ENCODE measurements around the gene C1orf159. TPM values are rescaled to one million over a fixed set of nuclear protein-coding genes. Genes with fewer than 3 reads are reported as not detected.

Gene C1orf159
- polyA plus RNA-seq, 1 donor (not counting 4 experiments of a cell fraction or from before 2014, with no cell fraction given), result 6.1 TPM

DNA sequence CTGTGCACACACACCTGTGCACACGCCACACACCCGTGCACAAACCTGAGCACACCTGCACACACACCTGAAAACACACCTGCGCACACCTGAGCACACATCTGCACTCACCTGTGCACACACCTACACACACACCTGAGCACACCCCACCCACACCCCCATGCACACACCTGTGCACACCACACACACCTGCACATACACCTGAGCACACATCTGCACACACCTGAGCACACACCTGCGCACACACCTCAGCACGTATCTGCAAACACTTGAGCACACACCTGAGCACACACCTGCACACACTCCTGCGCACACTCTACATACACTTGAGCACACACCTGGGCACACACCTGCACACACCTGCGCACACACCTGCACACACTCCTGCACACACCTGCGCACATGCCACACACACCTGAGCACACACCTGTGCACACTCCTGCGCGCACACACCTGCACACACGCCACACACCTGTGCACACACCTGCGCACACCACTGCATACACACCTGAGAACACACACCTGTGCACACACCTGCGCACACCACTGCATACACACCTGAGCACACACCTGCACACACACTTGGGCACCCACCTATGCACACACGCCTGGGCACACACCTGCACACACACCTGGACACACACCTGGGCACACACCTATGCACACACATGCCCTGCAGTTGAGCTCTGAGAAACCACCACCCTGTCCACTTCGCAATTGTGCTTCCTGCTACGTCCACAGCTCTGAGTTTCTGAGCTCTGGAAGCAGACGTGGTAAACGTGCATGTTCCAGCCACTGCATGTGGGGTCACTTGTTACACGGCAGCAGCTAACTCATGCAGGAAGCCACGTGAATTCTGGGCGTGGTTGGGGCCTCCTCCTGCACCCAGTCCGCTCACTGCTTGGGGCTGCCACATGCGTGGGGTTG lies 8.0 kb upstream of the C1orf159 start:
- Histone ChIP-seq H3K4me1 (ENCODE audit: control insufficient read depth, extremely low read depth, insufficient read depth, low read length) (peaks cover 3% of the 10 kb centered on the region), H3K27me3 (ENCODE audit: control insufficient read depth, extremely low read depth, insufficient read depth, low read length) (peaks cover under 1% of the 10 kb centered on the region), H2AFZ (ENCODE audit: control insufficient read depth, low read length) (no peak overlapping the region), H3K27ac (ENCODE audit: control insufficient read depth, insufficient read depth, low read length) (no peak overlapping the region), H3K9me3 (ENCODE audit: control insufficient read depth, low read depth, low read length) (no peaks in the 10 kb centered on the region), H3K9ac (ENCODE audit: control insufficient read depth, extremely low read depth, insufficient read depth, low read length) (no peak overlapping the region), H3K4me2 (ENCODE audit: control insufficient read depth, extremely low read depth, insufficient read depth, low read depth, low read length) (no peak overlapping the region), H3K79me2 (ENCODE audit: control insufficient read depth, insufficient read depth, low read length) (no peaks in the 10 kb centered on the region), H3K4me3 (ENCODE audit: control insufficient read depth in 2 of 3, extremely low read depth in 1 of 3, insufficient read depth in 2 of 3, low read depth in 1 of 3, low read length in 3 of 3) (no peak overlapping the region), H3K9me1 (ENCODE audit: control insufficient read depth, extremely low read depth, insufficient read depth, low read length) (no peaks in the 10 kb centered on the region), H3K36me3 (ENCODE audit: control insufficient read depth in 2 of 2, extremely low read depth in 1 of 2, insufficient read depth in 2 of 2, low read length in 2 of 2) (no peaks in the 10 kb centered on the region), H4K20me1 (ENCODE audit: control insufficient read depth, extremely low read depth, insufficient read depth, low read length) (no peaks in the 10 kb centered on the region)
- TF ChIP-seq, protein P1, sequence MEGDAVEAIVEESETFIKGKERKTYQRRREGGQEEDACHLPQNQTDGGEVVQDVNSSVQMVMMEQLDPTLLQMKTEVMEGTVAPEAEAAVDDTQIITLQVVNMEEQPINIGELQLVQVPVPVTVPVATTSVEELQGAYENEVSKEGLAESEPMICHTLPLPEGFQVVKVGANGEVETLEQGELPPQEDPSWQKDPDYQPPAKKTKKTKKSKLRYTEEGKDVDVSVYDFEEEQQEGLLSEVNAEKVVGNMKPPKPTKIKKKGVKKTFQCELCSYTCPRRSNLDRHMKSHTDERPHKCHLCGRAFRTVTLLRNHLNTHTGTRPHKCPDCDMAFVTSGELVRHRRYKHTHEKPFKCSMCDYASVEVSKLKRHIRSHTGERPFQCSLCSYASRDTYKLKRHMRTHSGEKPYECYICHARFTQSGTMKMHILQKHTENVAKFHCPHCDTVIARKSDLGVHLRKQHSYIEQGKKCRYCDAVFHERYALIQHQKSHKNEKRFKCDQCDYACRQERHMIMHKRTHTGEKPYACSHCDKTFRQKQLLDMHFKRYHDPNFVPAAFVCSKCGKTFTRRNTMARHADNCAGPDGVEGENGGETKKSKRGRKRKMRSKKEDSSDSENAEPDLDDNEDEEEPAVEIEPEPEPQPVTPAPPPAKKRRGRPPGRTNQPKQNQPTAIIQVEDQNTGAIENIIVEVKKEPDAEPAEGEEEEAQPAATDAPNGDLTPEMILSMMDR (optimal IDR thresholded peaks at IDR 0.05 in 1 of 3, IDR thresholded peaks at IDR 0.05 in 1 of 3, conservative IDR thresholded peaks at IDR 0.05 in 1 of 3; ENCODE audit: extremely low read depth in 1 of 3, insufficient read depth in 2 of 3, low read length in 3 of 3), result no peak
- TF ChIP-seq EZH2 (IDR thresholded peaks at IDR 0.05; ENCODE audit: low read length), result no peak
- dilution Hi-C loops (cut with MboI; ENCODE audit: extremely low pct_ligation_motif_present, low sequenced_read_pairs), result no loop called here
- DNase-seq (ENCODE audit: low read depth, low spot score), result no peak
- FAIRE-seq, result no peak

DNA sequence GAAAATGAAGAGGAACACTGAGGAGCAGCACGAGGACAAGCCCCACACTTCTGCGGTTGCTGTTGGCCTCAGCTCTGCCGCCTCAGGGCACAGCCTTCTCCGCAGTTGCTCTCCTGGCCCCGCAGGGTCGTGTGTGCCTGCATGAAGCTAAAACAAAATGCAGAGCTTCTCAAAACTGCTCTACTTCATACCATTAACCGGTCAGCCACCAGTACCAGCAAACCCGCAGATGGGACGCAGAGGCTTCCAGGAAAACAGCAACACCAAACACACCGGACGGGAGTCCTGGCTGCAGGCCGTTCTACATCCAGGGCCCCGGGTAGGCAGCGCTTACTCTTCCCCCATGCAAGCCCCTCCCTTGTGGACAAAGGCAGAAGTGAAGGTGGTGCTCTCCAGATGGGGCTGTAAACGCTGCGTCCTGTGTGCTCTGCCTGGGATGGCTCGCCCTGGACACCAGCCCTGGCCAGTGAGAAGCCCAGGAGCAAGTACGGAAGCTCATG lies 7.1 kb upstream of the C1orf159 start:
- DNase-seq (ENCODE audit: low read depth, low spot score) (no peak), FAIRE-seq (no peak)
- TF ChIP-seq EZH2 (IDR thresholded peaks at IDR 0.05; ENCODE audit: low read length), result no peak
- TF ChIP-seq, protein P1 (optimal IDR thresholded peaks at IDR 0.05 in 1 of 3, IDR thresholded peaks at IDR 0.05 in 1 of 3, conservative IDR thresholded peaks at IDR 0.05 in 1 of 3; ENCODE audit: extremely low read depth in 1 of 3, insufficient read depth in 2 of 3, low read length in 3 of 3), result no peak
- Histone ChIP-seq H3K4me1 (ENCODE audit: control insufficient read depth, extremely low read depth, insufficient read depth, low read length) (peaks cover 3% of the 10 kb centered on the region), H3K9ac (ENCODE audit: control insufficient read depth, extremely low read depth, insufficient read depth, low read length) (no peak overlapping the region), H4K20me1 (ENCODE audit: control insufficient read depth, extremely low read depth, insufficient read depth, low read length) (no peaks in the 10 kb centered on the region), H3K79me2 (ENCODE audit: control insufficient read depth, insufficient read depth, low read length) (no peaks in the 10 kb centered on the region), H3K4me3 (ENCODE audit: control insufficient read depth in 2 of 3, extremely low read depth in 1 of 3, insufficient read depth in 2 of 3, low read depth in 1 of 3, low read length in 3 of 3) (no peak overlapping the region), H3K9me1 (ENCODE audit: control insufficient read depth, extremely low read depth, insufficient read depth, low read length) (no peaks in the 10 kb centered on the region), H3K4me2 (ENCODE audit: control insufficient read depth, extremely low read depth, insufficient read depth, low read depth, low read length) (no peak overlapping the region), H3K27me3 (ENCODE audit: control insufficient read depth, extremely low read depth, insufficient read depth, low read length) (peaks cover 9% of the 10 kb centered on the region), H3K9me3 (ENCODE audit: control insufficient read depth, low read depth, low read length) (no peaks in the 10 kb centered on the region), H3K36me3 (ENCODE audit: control insufficient read depth in 2 of 2, extremely low read depth in 1 of 2, insufficient read depth in 2 of 2, low read length in 2 of 2) (no peaks in the 10 kb centered on the region), H3K27ac (ENCODE audit: control insufficient read depth, insufficient read depth, low read length) (no peak overlapping the region), H2AFZ (ENCODE audit: control insufficient read depth, low read length) (no peak overlapping the region)
- dilution Hi-C loops (cut with MboI; ENCODE audit: extremely low pct_ligation_motif_present, low sequenced_read_pairs), result no loop called here

All from keratinocyte (primary cell).